A375 (cell line): Measurements from ENCODE around the gene FCN1. TPM values are rescaled to one million over a fixed set of nuclear protein-coding genes. Genes with fewer than 3 reads are reported as not detected.

Source experiments
- small RNA-seq: library from RNA; depleted of rRNA; stranded (forward); fragments of <200 nt; gene quantifications from one replicate; pipeline ENCODE3, GENCODE V24; 2014
- total RNA-seq: library from RNA; depleted of rRNA; stranded (reverse); fragments of >200 nt; shearing (Covaris generic); gene quantifications from 2 replicates; pipeline ENCODE4 v1.2.3, GENCODE V29; 2014; rRNA removed

FCN1 gene
- not detected in 2 replicates for total RNA-seq

GRCh38 chr9:134917431-134918373, at the start of gene FCN1:
FCN1 (minus strand) TSS chr9:134917912; CDS start chr9:134917871, 41 bp downstream.

GRCh38 chr9:134880484-134881312, 37.0 kb downstream of the FCN1 start, which contains the start of gene FCN2:
FCN2 (plus strand) TSS chr9:134880810; CDS start chr9:134880822, 12 bp downstream.

Small RNA genes within 50 kb of the gene (small RNA-seq; reads per million reads assigned to genes)
- gene AL603650.1 = not detected

Other genes with a start within 250 kb of the FCN1 start
- not detected in 2 replicates for gene FCN2, start 37.1 kb downstream of the FCN1 start, total RNA-seq
- 0.13 TPM in 1 of 2 replicates, not detected in the other for gene OLFM1, start 169.8 kb upstream of the FCN1 start, total RNA-seq